Kidney capillary endothelial cell (primary cell): ENCODE results near the gene ZSWIM1.
A peak's percentile ranks its signal among the peaks of the same experiment; 100 is the strongest.
"Not testable (repeated sequence)": the region's sequence is repeated elsewhere in the genome, so short reads cannot be mapped to it uniquely, and the experiment has no call there.

ENCODE experiments used
- DNase-seq: peaks from one replicate; pipeline ENCODE4 v3.0.0-alpha.2; 2018; ENCODE audit warnings: low spot score

Gene ZSWIM1

GRCh38 chr20:45931680-45932079 is 50.7 kb downstream of the ZSWIM1 start:
- not testable (repeated sequence) for DNase-seq

- peak; percentile 69 for DNase-seq
These were observed 52.4 kb downstream of the ZSWIM1 start for GRCh38 chr20:45933266-45934045.

GRCh38 chr20:45934046-45934585 is 53.1 kb downstream of the ZSWIM1 start:
- no peak for DNase-seq
